Neutrophil (primary cell): ENCODE results near the gene STK10.

Experiments
- H3K27ac ChIP-seq: fragments of 200-600 bp; sonication (generic); 2 replicates; pipeline ENCODE4 v1.5.1; 2016; ENCODE audit warnings: mild to moderate bottlenecking, moderate library complexity
- H3K27me3 ChIP-seq: fragments of 200-600 bp; sonication (generic); 2 replicates; pipeline ENCODE4 v1.6.0; 2016; ENCODE audit warnings: mild to moderate bottlenecking
- H3K36me3 ChIP-seq: fragments of 200-600 bp; sonication (generic); 2 replicates; pipeline ENCODE4 v1.5.1; 2017
- H3K4me1 ChIP-seq, 2 experiments: fragments of 200-600 bp in 1 of 2; sonication (generic) in 1 of 2; 1 replicate in 1 of 2; 2 replicates in 1 of 2; pipeline versions ENCODE4 v1.5.1 to v1.6.1; 2013 to 2016; ENCODE audit warnings: low read depth in 1 of 2, low read length in 1 of 2, mild to moderate bottlenecking in 1 of 2, moderate library complexity in 1 of 2; ENCODE audit not compliant: control insufficient read depth in 1 of 2, insufficient read depth in 1 of 2
- H3K4me3 ChIP-seq, 2 experiments: fragments of 200-600 bp in 1 of 2; sonication (generic) in 1 of 2; 1 replicate in 1 of 2; 2 replicates in 1 of 2; pipeline ENCODE4 v1.5.1; 2013 to 2016; ENCODE audit warnings: low read depth in 1 of 2, low read length in 1 of 2, mild to moderate bottlenecking in 1 of 2, moderate library complexity in 1 of 2
- H3K9me3 ChIP-seq: fragments of 200-600 bp; sonication (generic); 2 replicates; pipeline ENCODE4 v1.5.1; 2016
- TF ChIP-seq, protein P1 (sequence below): fragments of 200-600 bp; sonication (generic); IDR thresholded peaks from 2 replicates; pipeline ENCODE4 v1.5.1; 2016; ENCODE audit warnings: antibody characterized with exemption

Gene STK10

DNA sequence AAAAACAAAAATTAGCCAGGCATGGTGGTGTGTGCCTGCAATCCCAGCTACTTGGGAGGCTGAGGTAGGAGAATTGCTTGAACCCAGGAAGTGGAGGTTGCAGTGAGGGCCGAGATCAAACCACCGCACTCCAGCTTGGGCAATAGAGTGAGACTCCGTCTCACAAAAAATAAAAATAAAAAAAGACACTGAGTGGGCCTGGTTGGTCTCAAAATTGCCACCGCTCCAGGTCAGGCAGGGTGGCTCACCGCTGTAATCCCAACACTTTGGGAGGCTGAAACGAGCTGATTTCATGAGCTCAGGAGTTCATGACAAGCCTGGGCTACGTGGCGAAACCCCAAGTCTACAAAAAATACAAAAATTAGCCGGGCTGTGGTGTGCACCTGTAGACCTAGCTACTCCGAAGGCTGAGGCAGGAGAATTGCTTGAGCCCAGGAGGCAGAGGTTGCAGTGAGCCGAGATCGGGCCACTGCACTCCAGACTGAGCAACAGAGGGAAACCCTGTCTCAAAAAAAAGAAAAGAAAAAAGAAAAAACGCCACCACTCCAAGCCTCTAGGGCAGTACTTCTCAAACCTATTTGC lies 1.8 kb downstream of the STK10 start:
- Histone ChIP-seq H3K27me3 (no peaks in the 10 kb centered on the region), H3K4me3 (peak overlapping the region; percentile 91 to 94), H3K36me3 (peaks cover 35% of the 10 kb centered on the region), H3K4me1 (peaks cover 52 to 63% of the 10 kb centered on the region in 2 experiments), H3K9me3 (no peaks in the 10 kb centered on the region), H3K27ac (peak overlapping the region; percentile 99)
- TF ChIP-seq, protein P1, sequence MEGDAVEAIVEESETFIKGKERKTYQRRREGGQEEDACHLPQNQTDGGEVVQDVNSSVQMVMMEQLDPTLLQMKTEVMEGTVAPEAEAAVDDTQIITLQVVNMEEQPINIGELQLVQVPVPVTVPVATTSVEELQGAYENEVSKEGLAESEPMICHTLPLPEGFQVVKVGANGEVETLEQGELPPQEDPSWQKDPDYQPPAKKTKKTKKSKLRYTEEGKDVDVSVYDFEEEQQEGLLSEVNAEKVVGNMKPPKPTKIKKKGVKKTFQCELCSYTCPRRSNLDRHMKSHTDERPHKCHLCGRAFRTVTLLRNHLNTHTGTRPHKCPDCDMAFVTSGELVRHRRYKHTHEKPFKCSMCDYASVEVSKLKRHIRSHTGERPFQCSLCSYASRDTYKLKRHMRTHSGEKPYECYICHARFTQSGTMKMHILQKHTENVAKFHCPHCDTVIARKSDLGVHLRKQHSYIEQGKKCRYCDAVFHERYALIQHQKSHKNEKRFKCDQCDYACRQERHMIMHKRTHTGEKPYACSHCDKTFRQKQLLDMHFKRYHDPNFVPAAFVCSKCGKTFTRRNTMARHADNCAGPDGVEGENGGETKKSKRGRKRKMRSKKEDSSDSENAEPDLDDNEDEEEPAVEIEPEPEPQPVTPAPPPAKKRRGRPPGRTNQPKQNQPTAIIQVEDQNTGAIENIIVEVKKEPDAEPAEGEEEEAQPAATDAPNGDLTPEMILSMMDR, result no peak

- Histone ChIP-seq H3K4me3 (peak overlapping the region; percentile 91 to 94), H3K36me3 (peaks cover 41% of the 10 kb centered on the region), H3K27ac (peak overlapping the region; percentile 99), H3K9me3 (no peaks in the 10 kb centered on the region), H3K4me1 (peaks cover 63 to 74% of the 10 kb centered on the region in 2 experiments), H3K27me3 (no peaks in the 10 kb centered on the region)
- TF ChIP-seq, protein P1, result peak; percentile 10
These were observed 2.9 kb downstream of the STK10 start for GRCh38 chr5:172185096-172185461.

DNA sequence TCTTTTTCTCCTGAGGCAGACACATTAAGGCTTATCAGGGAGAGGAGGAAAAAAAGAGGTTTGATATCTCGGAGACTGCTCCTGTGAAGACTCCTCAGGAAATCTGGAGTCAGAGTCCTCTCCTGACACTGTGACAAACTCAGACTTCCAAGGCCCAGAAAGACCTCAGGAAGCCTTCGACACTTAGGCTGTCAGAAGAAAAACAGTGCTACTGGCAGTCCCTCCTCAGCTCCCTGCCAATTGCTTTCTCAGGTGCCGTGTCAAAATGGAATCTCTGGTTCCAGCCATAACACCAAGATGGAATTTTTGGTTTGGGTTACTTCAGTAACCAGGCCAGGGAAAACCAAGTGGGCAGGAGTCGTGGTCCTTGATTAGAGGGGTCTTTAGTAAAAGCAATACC lies 4.1 kb downstream of the STK10 start:
- Histone ChIP-seq H3K27ac (peak overlapping the region; percentile 99), H3K4me3 (peak overlapping the region; percentile 6 to 21), H3K4me1 (peaks cover 70 to 85% of the 10 kb centered on the region in 2 experiments), H3K9me3 (no peaks in the 10 kb centered on the region), H3K36me3 (peaks cover 41% of the 10 kb centered on the region), H3K27me3 (no peaks in the 10 kb centered on the region)
- TF ChIP-seq, protein P1, result no peak

GRCh38 chr5:172182291-172182690 lies 5.7 kb downstream of the STK10 start:
- TF ChIP-seq, protein P1, result no peak
- Histone ChIP-seq H3K27ac (peak overlapping the region; percentile 99), H3K4me3 (no peak overlapping the region), H3K36me3 (peaks cover 43% of the 10 kb centered on the region), H3K27me3 (no peaks in the 10 kb centered on the region), H3K4me1 (peaks cover 83 to 96% of the 10 kb centered on the region in 2 experiments), H3K9me3 (no peaks in the 10 kb centered on the region)

GRCh38 chr5:172180936-172181335 lies 7.1 kb downstream of the STK10 start:
- Histone ChIP-seq H3K27ac (peak overlapping the region; percentile 96), H3K9me3 (no peaks in the 10 kb centered on the region), H3K4me3 (peak overlapping the region in 1 of 2 experiments; percentile 74), H3K27me3 (no peaks in the 10 kb centered on the region), H3K4me1 (peaks cover 93 to 98% of the 10 kb centered on the region in 2 experiments), H3K36me3 (peaks cover 44% of the 10 kb centered on the region)
- TF ChIP-seq, protein P1, result no peak
